GM12872 (cell line): ENCODE data around the gene COL3A1.

Experiments used
- TF ChIP-seq, protein P1 (sequence below): IDR thresholded peaks from 3 replicates; pipeline ENCODE4 v1.5.1; 2011; ENCODE audit warnings: low read depth, mild to moderate bottlenecking, low read length, moderate library complexity; ENCODE audit not compliant: insufficient read depth

The COL3A1 gene

DNA sequence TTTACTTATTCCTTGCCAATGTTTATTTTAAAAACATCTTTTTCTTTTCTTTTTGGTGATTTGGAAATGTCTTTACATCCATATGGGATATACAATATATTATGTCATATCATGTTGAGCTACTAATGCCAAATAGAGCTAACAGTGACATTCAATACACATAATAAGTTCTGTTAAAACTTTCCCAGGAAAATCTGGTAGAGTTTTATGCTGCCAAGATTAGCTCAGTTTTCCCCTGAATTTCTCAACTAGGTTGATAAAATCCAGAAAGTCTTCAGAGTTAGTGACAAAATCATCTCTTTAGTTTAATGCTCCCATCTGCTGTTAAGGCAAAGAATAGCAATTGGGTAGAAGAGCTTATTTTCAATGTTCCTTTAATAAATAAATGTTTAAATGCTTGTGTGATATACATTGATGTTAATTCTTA is 9.9 kb downstream of the COL3A1 start:
- TF ChIP-seq, protein P1, sequence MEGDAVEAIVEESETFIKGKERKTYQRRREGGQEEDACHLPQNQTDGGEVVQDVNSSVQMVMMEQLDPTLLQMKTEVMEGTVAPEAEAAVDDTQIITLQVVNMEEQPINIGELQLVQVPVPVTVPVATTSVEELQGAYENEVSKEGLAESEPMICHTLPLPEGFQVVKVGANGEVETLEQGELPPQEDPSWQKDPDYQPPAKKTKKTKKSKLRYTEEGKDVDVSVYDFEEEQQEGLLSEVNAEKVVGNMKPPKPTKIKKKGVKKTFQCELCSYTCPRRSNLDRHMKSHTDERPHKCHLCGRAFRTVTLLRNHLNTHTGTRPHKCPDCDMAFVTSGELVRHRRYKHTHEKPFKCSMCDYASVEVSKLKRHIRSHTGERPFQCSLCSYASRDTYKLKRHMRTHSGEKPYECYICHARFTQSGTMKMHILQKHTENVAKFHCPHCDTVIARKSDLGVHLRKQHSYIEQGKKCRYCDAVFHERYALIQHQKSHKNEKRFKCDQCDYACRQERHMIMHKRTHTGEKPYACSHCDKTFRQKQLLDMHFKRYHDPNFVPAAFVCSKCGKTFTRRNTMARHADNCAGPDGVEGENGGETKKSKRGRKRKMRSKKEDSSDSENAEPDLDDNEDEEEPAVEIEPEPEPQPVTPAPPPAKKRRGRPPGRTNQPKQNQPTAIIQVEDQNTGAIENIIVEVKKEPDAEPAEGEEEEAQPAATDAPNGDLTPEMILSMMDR: 0 out of 3 replicates have a peak, but pooled peaks have one; percentile 9

DNA sequence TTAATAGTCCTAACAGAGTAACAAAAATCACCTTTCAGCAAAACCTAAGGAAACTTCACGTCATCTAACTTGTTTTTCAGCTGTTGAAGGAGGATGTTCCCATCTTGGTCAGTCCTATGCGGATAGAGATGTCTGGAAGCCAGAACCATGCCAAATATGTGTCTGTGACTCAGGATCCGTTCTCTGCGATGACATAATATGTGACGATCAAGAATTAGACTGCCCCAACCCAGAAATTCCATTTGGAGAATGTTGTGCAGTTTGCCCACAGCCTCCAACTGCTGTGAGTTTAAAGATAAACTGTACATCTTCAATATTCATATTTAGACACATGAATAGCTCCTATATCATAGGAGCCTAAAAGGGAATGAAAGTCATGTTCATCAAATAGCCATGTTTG is 10.5 kb downstream of the COL3A1 start:
- TF ChIP-seq, protein P1: no peak

DNA sequence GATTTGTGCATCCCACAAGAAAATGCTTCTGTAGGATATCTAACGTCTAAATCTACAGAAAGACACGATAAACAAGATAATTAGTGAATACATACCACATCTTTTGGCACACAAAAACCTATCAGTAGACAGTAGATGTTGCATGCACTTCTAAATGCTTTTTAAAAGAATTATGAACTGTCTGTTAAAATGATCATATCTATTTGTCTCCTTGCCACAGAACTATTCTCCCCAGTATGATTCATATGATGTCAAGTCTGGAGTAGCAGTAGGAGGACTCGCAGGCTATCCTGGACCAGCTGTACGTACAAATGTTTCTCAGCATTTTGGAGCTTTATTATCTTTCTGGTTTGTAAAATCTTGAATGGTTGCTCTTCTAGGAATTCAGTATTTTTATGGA is 12.7 kb downstream of the COL3A1 start:
- TF ChIP-seq, protein P1: no peak

DNA sequence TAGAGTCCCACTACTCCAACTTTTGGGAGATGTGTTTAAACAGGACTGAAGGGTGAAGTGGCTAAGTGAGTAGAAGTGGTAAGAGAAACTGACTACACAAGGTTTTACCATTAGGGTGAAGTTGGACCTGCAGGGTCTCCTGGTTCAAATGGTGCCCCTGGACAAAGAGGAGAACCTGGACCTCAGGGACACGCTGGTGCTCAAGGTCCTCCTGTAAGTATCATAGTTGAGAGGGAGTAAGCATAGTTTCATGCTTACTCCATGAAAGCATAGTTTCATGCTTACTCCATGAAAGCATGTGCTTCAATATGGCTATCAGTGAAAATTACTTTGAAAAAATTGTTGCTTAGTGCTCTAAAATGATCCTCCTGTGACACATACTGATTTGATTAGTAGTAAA is 19.1 kb downstream of the COL3A1 start:
- TF ChIP-seq, protein P1: no peak

DNA sequence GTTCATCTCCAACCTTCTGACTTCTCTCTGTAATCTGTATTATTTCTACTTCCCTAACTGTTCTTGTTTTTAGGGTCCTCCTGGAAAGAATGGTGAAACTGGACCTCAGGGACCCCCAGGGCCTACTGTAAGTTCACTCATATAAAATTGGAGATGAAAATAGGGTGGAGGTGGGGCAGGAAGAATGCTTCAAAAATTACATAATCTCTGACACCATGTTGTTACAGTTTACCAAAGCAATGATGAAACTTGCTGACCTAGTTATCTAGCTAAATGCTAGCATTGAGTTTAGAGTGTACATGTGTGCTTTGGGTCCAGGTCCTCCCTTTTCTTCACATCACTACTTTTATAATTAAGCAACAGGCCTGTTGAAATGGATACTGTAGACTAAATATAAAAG is 23.1 kb downstream of the COL3A1 start:
- TF ChIP-seq, protein P1: no peak

DNA sequence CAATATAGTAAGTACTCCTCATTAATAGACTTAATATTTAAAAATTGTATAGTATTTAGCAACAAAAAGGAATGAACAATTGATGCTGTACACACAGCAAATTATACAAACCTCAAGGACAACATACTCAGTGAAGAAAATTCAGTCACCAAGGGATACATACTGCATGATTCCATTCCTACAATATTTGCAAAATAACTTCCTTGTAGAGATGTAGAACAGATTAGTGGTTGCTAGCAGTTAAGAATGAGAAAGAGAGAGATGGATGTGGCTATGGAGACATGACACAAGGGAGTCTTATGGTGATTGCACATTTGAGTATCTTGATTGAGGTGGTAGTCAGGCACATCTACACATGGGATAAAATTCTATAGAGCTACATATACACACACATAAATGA is 26.0 kb downstream of the COL3A1 start:
- TF ChIP-seq, protein P1: no peak

DNA sequence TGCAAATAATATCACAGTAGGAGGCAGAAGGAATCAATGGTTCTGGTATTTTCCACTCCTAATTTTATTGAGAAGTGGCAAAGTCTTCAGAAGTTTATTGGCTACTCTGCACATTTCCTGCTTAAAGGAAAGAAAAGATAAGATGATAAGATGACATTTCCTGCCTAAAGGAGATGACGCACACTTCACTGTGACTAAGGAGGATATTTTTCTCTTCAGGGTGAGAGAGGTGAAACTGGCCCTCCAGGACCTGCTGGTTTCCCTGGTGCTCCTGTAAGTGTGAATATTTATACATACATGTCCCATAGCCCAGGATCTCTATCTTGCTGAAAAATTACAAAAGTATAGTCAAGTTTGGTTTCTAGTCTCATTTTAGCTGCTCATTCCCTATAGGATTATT is 27.9 kb downstream of the COL3A1 start:
- TF ChIP-seq, protein P1: no peak

DNA sequence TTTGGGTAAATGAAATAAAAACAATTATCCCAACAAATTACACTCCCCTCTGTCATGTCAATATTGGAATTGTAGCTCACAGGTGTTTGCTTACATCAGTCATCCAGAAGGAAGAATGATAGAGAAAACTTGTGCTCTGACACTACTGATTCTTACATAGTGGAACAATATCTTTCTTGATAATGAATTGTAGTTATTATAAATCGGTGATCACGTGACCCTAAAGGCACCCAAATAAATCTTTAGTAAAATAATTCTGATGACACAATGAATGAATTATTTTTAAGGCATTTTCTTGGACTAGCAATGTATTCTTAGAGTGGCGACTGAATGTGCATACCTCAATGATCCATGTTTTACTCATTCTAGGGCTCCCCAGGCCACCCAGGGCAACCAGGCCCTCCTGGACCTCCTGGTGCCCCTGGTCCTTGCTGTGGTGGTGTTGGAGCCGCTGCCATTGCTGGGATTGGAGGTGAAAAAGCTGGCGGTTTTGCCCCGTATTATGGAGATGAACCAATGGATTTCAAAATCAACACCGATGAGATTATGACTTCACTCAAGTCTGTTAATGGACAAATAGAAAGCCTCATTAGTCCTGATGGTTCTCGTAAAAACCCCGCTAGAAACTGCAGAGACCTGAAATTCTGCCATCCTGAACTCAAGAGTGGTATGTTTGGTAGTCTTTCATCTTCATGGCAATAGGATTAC is 34.5 kb downstream of the COL3A1 start:
- TF ChIP-seq, protein P1: no peak
